Measurements from ENCODE around the gene RAB37. TPM values are rescaled to one million over a fixed set of nuclear protein-coding genes. Genes with fewer than 3 reads are reported as not detected.

Gene RAB37
- total and polyA plus RNA-seq, 2 of the 13 experiments (the other 11 are each of a cell fraction or from before 2014, with no cell fraction given): 0.91 to 3.7 TPM

GRCh38 chr17:74770498-74771318 lies 33.7 kb downstream of the RAB37 start (continued):
- 0 out of 2 replicates have a peak, but pooled peaks have one; percentile 26 for TF ChIP-seq ZNF280D (CRISPR knock-in tag; IDR thresholded peaks at IDR 0.05)
- TF ChIP-seq NFRKB (IDR thresholded peaks at IDR 0.05): no peak
- peak; percentile 42; the same call in 1 of the 2 replicates for TF ChIP-seq ZNF564 (CRISPR knock-in tag; IDR thresholded peaks at IDR 0.05)
- no peak for TF ChIP-seq ZNF672 (CRISPR knock-in tag; IDR thresholded peaks at IDR 0.05)
- TF ChIP-seq ZFX (CRISPR knock-in tag; IDR thresholded peaks at IDR 0.05; ENCODE audit: low read depth): peak; percentile 71
- TF ChIP-seq PLSCR1 (CRISPR knock-in tag; IDR thresholded peaks at IDR 0.05; ENCODE audit: borderline replicate concordance): no peak
- TF ChIP-seq ZBTB42 (CRISPR knock-in tag; IDR thresholded peaks at IDR 0.05): no peak
- TF ChIP-seq PLRG1 (conservative IDR thresholded peaks at IDR 0.05): no peak
- TF ChIP-seq KDM4B (CRISPR knock-in tag; IDR thresholded peaks at IDR 0.05): peak; percentile 82; the same call in 1 of the 2 replicates
- TF ChIP-seq GTF3A (CRISPR knock-in tag; conservative IDR thresholded peaks at IDR 0.05): no peak
- TF ChIP-seq ZNF282 (IDR thresholded peaks at IDR 0.05; ENCODE audit: partially characterized antibody): no peak
- TF ChIP-seq SMC3 (IDR thresholded peaks at IDR 0.05; ENCODE audit: low read length): peak; percentile 84
- TF ChIP-seq AKNA (CRISPR knock-in tag; IDR thresholded peaks at IDR 0.05; ENCODE audit: borderline replicate concordance): no peak
- peak; percentile 66 for TF ChIP-seq ZNF574 (CRISPR knock-in tag; IDR thresholded peaks at IDR 0.05)
- TF ChIP-seq ZSCAN31 (CRISPR knock-in tag; IDR thresholded peaks at IDR 0.05; ENCODE audit: low read depth): peak; percentile 58
- 0 out of 2 replicates have a peak, but pooled peaks have one; percentile 61 for TF ChIP-seq CBX5 (CRISPR knock-in tag; IDR thresholded peaks at IDR 0.05; ENCODE audit: borderline replicate concordance)
- no peak for TF ChIP-seq TRIM24 (CRISPR knock-in tag; IDR thresholded peaks at IDR 0.05)
- TF ChIP-seq HDAC1 (CRISPR knock-in tag; IDR thresholded peaks at IDR 0.05): no peak

Measured in HepG2 (cell line).